ENCODE data around the gene PIR. TPM values are rescaled to one million over a fixed set of nuclear protein-coding genes. Genes with fewer than 3 reads are reported as not detected.
A peak's percentile ranks its signal among the peaks of the same experiment; 100 is the strongest.

PIR gene
- total RNA-seq, 1 donor from 2014 or later = 19.8 TPM

DNA sequence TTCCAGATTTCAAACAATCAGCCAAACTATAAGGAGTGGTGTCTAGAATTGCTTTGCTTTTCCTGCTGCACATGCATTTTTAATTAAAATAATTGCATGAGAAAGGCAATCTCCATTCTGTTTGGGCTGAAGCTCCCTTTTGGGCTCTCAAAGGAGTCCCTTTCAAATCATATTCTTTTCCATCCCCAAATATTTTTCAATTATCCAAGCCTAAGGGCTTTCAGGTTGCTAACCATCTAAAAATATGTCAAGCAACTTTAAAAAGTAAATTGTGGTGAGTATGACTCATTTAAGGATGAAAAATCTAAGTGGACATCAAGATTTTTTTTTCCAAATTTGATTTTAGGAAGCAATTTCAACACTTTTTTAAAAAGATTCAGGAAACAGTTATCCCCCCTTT lies 28.4 kb downstream of the PIR start:
- Histone ChIP-seq H3K27ac (no peak overlapping the region), H3K36me3 (no peaks in the 10 kb centered on the region), H3K4me3 (no peak overlapping the region), H3K4me1 (no peaks in the 10 kb centered on the region), H3K27me3 (ENCODE audit: low read depth) (no peaks in the 10 kb centered on the region), H3K9me3 (no peaks in the 10 kb centered on the region)
- DNase-seq (no peak), ATAC-seq (no peak)
- intact Hi-C loops (cut with DNase I) = loop anchor here (10.0 kb wide), 1 partner anchor 120 kb away; no protein-coding TSS in a partner anchor
- TF ChIP-seq, protein P1, sequence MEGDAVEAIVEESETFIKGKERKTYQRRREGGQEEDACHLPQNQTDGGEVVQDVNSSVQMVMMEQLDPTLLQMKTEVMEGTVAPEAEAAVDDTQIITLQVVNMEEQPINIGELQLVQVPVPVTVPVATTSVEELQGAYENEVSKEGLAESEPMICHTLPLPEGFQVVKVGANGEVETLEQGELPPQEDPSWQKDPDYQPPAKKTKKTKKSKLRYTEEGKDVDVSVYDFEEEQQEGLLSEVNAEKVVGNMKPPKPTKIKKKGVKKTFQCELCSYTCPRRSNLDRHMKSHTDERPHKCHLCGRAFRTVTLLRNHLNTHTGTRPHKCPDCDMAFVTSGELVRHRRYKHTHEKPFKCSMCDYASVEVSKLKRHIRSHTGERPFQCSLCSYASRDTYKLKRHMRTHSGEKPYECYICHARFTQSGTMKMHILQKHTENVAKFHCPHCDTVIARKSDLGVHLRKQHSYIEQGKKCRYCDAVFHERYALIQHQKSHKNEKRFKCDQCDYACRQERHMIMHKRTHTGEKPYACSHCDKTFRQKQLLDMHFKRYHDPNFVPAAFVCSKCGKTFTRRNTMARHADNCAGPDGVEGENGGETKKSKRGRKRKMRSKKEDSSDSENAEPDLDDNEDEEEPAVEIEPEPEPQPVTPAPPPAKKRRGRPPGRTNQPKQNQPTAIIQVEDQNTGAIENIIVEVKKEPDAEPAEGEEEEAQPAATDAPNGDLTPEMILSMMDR (IDR thresholded peaks at IDR 0.05) = no peak

DNA sequence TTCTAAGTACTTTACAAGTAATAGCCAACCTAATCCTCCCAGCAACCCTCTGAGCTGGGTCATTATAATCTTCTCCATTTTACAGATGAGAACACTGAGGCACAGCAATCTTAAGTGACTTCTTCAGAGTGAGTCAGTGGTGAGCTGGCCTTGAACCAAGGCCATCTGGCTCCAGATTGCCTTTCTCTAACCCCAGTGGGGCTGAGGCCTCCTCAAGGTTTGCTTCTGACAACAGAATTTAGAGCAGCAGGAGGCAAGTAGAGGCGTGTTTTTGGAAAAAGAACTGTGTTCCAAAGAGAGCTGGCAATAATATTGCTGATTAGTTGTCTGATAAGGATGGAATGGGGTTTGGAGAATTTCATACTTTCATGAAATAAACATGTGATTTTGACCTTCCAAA lies 41.2 kb downstream of the PIR start:
- Histone ChIP-seq H3K27ac (no peak overlapping the region), H3K4me1 (no peaks in the 10 kb centered on the region), H3K27me3 (ENCODE audit: low read depth) (no peaks in the 10 kb centered on the region), H3K9me3 (no peaks in the 10 kb centered on the region), H3K36me3 (peaks cover 6% of the 10 kb centered on the region), H3K4me3 (no peak overlapping the region)
- DNase-seq (no peak), ATAC-seq (no peak)
- TF ChIP-seq, protein P1 (IDR thresholded peaks at IDR 0.05) = no peak
- intact Hi-C loops (cut with DNase I) = no loop called here

DNA sequence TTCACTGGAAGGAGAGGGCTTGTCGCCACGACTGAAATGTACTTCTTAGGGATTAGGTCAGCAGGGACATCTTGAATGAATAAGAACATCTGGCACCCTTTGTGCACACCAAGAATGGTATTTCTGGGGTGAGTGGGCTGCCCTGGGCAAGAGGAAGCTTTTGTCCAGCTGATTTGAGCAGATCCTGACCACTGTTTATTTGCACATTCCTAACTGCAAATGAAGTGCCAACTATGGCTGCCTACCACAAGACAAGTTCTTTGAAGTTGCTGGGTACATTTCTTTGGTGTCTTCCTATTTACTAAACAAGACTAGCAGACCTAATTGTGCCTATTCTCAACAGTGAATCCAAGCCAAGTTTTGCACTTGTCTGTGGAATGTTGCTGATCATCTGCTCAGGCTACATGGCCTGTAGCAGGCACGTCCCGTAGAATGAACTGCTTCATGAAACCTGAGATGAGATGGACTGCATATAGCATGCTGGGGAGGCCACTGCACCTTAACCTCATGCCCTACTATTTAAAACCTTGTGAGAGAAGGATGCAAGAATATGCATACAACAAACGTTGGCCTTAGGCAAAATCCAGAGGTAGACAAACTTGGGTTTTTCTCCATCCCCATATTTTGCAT lies 45.0 kb downstream of the PIR start:
- Histone ChIP-seq H3K9me3 (no peaks in the 10 kb centered on the region), H3K4me3 (no peak overlapping the region), H3K27ac (no peak overlapping the region), H3K4me1 (no peaks in the 10 kb centered on the region), H3K27me3 (ENCODE audit: low read depth) (no peaks in the 10 kb centered on the region), H3K36me3 (no peaks in the 10 kb centered on the region)
- TF ChIP-seq, protein P1 (IDR thresholded peaks at IDR 0.05) = no peak
- ATAC-seq = peak; percentile 63 to 66
- DNase-seq = no peak
- intact Hi-C loops (cut with DNase I) = no loop called here

DNA sequence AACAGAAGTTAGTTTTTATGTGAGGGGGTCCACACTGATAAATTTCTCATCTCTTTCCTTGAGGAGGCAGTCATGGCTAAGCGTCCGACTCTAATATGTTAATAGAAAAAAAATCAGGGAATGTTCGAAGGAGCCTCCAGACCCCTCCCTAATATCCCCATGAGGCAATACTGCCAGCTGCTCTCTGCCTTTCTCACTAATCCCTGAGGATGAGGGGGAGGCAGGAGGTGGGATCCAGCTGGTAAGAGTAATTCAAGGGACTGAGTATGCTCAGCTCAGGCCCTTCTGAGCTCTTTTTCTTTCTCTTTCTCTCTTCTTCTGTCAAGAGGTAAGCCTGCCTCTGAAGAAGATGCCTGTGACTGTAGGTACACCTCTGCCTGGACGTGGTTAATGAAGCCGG lies 51.7 kb downstream of the PIR start:
- ATAC-seq = peak in 1 of 2 donors; percentile 39

DNA sequence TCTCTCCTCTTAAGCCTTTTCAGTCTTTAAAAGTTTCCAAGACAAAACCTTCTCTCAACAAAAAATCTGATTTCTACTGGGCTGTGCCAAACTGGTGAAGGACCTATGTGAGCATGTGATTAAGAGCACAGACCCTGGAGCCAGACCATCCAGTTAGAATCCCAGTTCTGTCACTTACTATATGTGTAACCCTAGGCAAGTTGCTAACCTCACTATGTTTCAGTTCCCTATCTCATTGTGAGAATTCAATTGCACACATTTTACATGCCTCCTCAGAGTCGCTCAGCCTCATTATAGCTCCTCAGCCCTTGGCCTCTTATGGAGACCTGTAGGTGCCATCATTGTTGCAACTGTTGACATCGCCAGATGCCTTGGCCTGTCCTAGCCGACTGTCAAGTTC lies 54.8 kb downstream of the PIR start:
- no peak overlapping the region for H3K27ac ChIP-seq
- no peaks in the 10 kb centered on the region for H3K36me3 ChIP-seq
- peak in 1 of 2 donors; percentile 21 for ATAC-seq
- H3K4me3 ChIP-seq = no peak overlapping the region
- H3K9me3 ChIP-seq = no peaks in the 10 kb centered on the region
- no peaks in the 10 kb centered on the region for H3K27me3 ChIP-seq (ENCODE audit: low read depth)
- intact Hi-C loops (cut with DNase I) = no loop called here
- DNase-seq = no peak
- TF ChIP-seq, protein P1 (IDR thresholded peaks at IDR 0.05) = no peak
- H3K4me1 ChIP-seq = no peaks in the 10 kb centered on the region

More for the DNA sequence above, 51.7 kb downstream of the PIR start:
- Histone ChIP-seq H3K4me1 (no peaks in the 10 kb centered on the region), H3K36me3 (no peaks in the 10 kb centered on the region), H3K9me3 (no peaks in the 10 kb centered on the region), H3K27ac (no peak overlapping the region), H3K27me3 (ENCODE audit: low read depth) (no peaks in the 10 kb centered on the region), H3K4me3 (no peak overlapping the region)
- intact Hi-C loops (cut with DNase I) = no loop called here
- TF ChIP-seq, protein P1 (IDR thresholded peaks at IDR 0.05) = no peak
- DNase-seq = no peak

All from lower lobe of right lung (tissue), 2 donors.